A549 (cell line): ENCODE data around the gene FCHO2.

ENCODE experiments used
- BHLHE40 ChIP-seq: IDR thresholded peaks from 2 replicates; pipeline ENCODE4 v1.6.1; 2012; ENCODE audit warnings: low read depth, low read length, inconsistent platforms
- CBX2 ChIP-seq: fragments of 200-600 bp; sonication (generic); IDR thresholded peaks from 2 replicates; pipeline ENCODE4 v1.6.1; 2016; ENCODE audit warnings: low read depth, mild to moderate bottlenecking, borderline replicate concordance
- CTCF ChIP-seq: fragments of >200 bp; sonication (Bioruptor Twin); formaldehyde crosslinking; IDR thresholded peaks from 3 replicates; pipeline ENCODE4 v1.5.1; 2016
- EP300 ChIP-seq, 2 experiments: fragments of >200 bp; sonication (Bioruptor Twin); formaldehyde crosslinking; IDR thresholded peaks; 2 replicates in 1 of 2; 3 replicates in 1 of 2; pipeline ENCODE4 v1.6.1; 2016 to 2017
- MYC ChIP-seq: IDR thresholded peaks from 2 replicates; pipeline ENCODE4 v1.6.1; 2012; ENCODE audit warnings: mild to moderate bottlenecking, inconsistent platforms, low read length, improper control_type of control experiment, borderline replicate concordance
- RARB ChIP-seq: fragments of 250-450 bp; sonication (Bioruptor Pico); IDR thresholded peaks from 2 replicates; pipeline ENCODE4 v1.8.0; 2021; ENCODE audit warnings: mild to moderate bottlenecking, moderate library complexity
- REST ChIP-seq: fragments of 200-600 bp; sonication (generic); IDR thresholded peaks from 2 replicates; pipeline ENCODE4 v1.6.1; 2016; ENCODE audit warnings: antibody characterized with exemption, mild to moderate bottlenecking, moderate library complexity
- SMC3 ChIP-seq: fragments of >200 bp; sonication (Bioruptor Twin); formaldehyde crosslinking; IDR thresholded peaks from 3 replicates; pipeline ENCODE4 v1.6.1; 2018; ENCODE audit warnings: inconsistent platforms
- ZFP36 ChIP-seq: fragments of 450-650 bp; IDR thresholded peaks from 2 replicates; pipeline ENCODE4 v1.6.1; 2014; ENCODE audit warnings: borderline replicate concordance; ENCODE audit not compliant: partially characterized antibody
- ZSCAN20 ChIP-seq: fragments of 250-450 bp; sonication (Bioruptor Pico); IDR thresholded peaks from 2 replicates; pipeline ENCODE4 v1.8.0; 2022; ENCODE audit warnings: mild to moderate bottlenecking, moderate library complexity

GRCh38 chr5:73019766-73020165 is 63.9 kb downstream of the FCHO2 start:
- TF ChIP-seq SMC3 (no peak), CTCF (no peak), EP300 (IDR thresholded peaks at IDR 0.05) (no peak), BHLHE40 (no peak), CBX2 (no peak), REST (no peak), RARB (CRISPR knock-in tag) (no peak), MYC (no peak), ZFP36 (no peak), ZSCAN20 (CRISPR knock-in tag) (no peak)
